GM19239 (cell line): ENCODE results near the gene SLC12A3.
A peak's percentile ranks its signal among the peaks of the same experiment; 100 is the strongest.

Experiments used
- DNase-seq: peaks from one replicate; pipeline ENCODE4 v3.0.0; 2011; ENCODE audit warnings: low spot score; ENCODE audit not compliant: insufficient read length
- FAIRE-seq: peaks from 2 replicates; lab custom pipeline; 2011; peaks lifted over from hg19 to GRCh38; lab: Jason Lieb, UNC

SLC12A3 gene

DNA sequence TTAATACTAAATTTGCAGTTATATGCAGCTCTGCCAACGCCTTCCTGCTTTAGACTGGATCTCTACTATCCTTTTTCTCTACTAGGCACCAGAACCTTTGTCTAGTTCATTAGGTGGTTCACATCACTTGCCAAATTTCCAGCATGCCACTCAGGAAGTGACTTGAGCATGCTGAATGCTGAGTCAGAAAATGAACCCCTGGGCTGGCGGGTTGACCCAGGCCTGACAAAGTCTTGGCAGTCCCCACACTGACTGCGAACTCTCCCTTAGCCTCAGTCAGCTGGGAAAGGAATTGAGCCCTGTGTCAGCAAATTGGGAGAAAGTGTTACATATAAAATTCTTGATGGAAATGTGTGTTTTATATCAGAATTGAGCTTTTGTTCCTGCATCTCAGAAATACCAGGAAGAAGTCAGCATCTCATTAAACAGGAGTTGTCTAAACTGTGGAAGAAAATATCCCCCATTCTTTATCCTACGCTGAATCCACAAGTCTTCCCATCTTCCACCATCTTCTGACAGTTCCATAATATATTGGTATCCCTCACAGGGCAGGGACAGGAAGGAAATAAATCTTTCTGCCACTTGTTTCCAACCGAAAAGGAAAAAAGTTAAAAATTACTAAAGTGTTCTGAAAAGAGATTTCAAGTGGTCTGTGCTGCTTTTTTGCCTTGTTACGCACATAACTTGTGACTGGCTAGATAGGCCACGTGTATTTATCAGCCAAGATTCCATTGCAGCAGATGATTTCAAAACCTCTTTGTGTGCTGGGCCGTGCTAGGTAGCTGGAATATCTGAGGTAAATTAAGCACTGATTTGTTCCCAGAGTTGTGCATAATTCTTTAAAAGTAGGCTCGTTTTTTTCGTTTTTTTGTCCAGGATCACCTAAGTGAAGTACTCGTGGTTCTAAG, 16.7 kb upstream of the SLC12A3 start:
- DNase-seq (no peak), FAIRE-seq (no peak)

- DNase-seq (no peak), FAIRE-seq (no peak)
These were observed 15.9 kb upstream of the SLC12A3 start for GRCh38 chr16:56848955-56849689.

DNA sequence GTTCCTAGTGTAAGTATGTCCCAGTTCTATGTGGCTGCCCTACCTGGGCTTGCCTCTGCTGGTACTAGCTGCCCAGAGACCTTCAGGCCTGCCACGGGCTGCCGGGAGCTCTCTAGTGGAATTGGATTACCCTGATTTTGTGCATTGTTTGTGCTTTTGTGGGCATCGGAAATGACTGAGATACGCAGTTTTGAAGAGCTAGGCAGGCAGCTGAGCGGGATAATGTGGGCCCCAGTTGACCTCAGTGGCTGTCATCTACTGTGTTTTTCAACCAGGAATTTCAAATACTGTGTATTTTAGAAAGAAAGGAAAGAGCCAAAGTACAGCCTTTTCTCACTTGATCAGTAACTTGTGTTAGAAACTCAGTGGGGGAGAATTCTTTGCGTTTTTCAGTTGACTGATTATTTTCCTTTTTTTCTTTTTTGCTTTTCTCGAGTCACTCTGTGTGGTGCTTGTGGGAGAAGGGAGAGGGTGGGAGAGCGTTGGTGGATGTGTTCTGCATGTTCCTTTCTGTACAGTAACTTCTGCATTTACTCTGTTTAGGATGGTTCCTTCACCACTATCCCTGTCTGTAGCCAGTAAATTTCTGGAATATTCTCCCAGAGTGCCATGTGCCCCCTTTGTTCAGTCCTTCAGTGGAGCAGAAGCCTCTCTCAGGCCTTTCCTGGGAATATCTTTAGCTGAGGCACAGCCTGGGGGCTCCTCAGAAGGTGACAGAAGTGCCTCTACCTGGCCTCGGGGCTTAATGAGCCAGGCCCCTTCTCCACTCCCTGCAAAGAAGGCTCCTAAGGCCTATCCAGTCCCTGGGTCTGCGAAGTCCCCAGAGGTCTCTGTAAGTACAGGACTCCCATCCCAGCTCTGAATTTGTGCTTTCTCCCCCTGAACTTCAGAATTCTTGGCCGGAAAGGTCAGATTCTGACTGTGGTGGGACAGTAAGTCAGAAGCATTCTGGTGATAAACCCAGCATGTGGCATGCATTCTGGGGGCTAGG, 15.0 kb upstream of the SLC12A3 start:
- no peak for FAIRE-seq
- DNase-seq: no peak

DNA sequence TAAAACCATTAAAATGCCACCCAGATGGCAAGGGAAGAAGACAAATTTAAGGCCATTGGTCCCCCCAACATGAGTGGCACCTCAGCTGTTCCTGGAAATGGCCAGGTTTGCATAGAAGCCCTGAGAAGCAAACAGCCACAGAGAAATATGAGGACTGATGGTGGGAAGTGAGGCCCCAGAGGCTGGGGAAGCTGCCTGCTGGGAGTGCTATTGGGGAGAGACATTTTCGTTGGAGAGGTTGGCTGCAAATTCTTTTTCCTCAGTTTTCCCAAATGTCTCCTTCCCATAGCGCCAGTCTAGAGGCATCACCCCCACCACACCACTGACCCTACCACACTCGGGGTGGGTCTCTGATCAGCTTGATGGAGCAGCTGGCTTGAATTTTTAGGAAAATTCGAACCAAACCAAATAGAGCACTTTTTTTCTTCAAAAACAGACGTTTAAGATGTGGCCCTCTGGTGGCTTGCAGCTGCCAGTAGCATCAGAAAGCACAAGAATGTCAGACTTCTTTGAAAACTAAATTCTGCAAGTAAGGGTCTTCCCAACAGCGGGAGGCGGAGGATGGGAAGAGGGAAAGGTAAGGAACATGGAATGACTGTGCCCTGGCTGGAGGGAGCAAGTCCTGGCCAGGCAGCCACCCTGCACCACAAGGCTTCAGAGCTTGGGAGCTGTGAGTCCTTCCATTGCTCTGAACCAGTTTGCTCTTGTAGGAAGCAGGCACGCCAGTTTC, 13.2 kb upstream of the SLC12A3 start:
- FAIRE-seq (no peak), DNase-seq (no peak)

GRCh38 chr16:56852401-56852730, 12.6 kb upstream of the SLC12A3 start:
- no peak for FAIRE-seq
- DNase-seq: no peak

GRCh38 chr16:56852968-56853367, 12.0 kb upstream of the SLC12A3 start:
- DNase-seq (no peak), FAIRE-seq (no peak)

DNA sequence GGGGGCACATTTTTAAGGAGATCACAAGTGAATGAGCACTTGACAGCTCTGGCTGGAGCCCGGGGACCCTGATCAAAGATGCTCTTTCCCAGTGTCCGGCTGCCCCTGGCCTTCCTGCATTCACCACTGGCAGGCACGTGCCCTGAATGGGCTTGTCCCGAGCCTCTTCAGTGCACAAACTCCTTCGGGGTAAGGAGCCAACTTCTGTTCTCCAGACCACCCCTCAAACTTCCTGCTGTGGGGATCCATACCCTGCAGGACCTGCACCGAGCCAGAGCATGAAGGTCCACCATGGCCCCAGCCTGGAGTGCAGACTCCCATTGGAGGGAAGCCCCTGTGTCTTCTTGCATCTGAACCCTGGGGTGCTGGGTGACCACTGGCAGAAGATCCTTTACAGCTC, 9.8 kb upstream of the SLC12A3 start:
- DNase-seq (no peak), FAIRE-seq (no peak)

GRCh38 chr16:56855946-56856345, 9.1 kb upstream of the SLC12A3 start:
- no peak for FAIRE-seq
- DNase-seq: no peak

- FAIRE-seq: no peak
- DNase-seq: no peak
These were observed 8.0 kb upstream of the SLC12A3 start for GRCh38 chr16:56856876-56857447.

- FAIRE-seq (peak; percentile 18), DNase-seq (no peak)
These were observed 6.6 kb upstream of the SLC12A3 start for GRCh38 chr16:56858374-56858773.

DNA sequence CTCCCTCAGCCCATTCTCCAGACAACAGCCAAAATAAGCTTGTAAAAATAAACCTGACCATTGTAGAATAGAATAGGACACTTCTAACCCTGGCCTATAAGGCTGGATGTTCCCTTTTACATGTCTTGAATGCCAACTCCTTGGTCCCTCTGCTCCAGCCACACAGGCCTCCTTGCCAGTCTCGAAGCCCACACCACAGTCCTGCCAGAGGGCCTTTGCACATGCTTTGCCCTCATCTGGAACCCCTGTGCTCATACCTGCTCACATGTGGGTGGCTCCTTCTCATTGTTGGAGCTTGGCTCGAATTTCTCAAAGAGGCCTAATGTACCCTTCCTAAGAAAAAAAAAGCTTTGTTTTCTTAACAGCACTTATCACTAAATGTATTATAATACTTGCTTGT, 5.4 kb upstream of the SLC12A3 start:
- FAIRE-seq (no peak), DNase-seq (no peak)

- DNase-seq (peak; percentile 80), FAIRE-seq (peak; percentile 96)
These were observed 4.6 kb upstream of the SLC12A3 start for GRCh38 chr16:56860226-56861020.

DNA sequence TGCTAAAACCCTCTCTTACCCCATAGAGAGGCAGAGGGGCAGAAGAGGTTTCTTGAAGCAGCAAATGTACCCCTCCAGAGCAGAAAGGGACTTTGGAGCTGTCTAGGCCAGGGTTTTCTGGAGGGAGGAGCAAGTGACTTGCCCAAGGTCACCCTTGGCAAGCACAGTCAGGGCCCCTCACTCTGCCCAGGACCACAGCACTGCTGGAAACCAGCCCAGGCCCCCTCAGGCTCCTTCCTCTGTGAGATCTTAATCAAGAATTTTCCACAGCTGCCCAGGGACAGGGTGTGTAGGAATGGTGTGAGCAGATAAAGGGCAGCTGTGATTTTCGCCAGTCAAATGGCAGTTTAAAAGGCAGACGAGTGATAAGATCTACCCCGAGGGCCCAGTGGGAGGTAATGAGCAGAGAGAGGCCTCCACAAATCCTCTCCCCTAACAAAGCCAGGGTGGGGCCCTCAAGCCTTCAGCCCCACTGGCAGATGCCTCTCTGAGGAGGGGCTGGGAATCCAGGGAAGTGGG, 3.9 kb upstream of the SLC12A3 start:
- no peak for FAIRE-seq
- no peak for DNase-seq

- DNase-seq: no peak
- FAIRE-seq: no peak
These were observed 3.3 kb upstream of the SLC12A3 start for GRCh38 chr16:56861756-56862155.

DNA sequence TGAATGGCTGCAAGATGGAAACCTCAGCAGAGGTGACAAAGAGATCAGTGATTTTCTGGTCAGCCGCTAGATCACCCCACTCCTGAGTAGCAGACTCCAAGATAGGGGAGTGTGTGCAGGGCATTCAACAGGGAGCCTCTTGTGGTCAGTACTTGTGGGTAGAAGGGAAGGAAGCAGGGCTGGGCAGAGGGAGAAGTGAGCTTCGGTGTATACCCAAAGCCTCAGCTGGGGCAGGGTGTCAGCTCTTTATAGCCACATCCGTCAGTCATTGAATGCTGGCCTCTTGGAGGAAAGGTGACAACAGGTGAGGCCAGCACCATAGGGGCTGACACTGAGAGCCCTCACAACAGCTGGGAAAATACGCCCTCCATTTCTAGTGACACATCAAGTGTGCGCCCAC, 2.2 kb upstream of the SLC12A3 start:
- FAIRE-seq (no peak), DNase-seq (no peak)

GRCh38 chr16:56865394-56866062, 521 bp downstream of the SLC12A3 start:
- no peak for DNase-seq
- no peak for FAIRE-seq

- peak; percentile 86 for FAIRE-seq
- DNase-seq: no peak
These were observed 2.2 kb downstream of the SLC12A3 start for GRCh38 chr16:56866955-56867830.
